ENCODE results near the gene RNU5D-1.

GRCh38 chr1:44739307-44740178 lies 8.6 kb upstream of the RNU5D-1 start, which contains the start of gene KIF2C:
- peak; percentile 70 for TF ChIP-seq GABPA (IDR thresholded peaks at IDR 0.05; ENCODE audit: low read depth)
- no peak; the same call in 1 of the 2 replicates for TF ChIP-seq TCF3 (IDR thresholded peaks at IDR 0.05; ENCODE audit: borderline replicate concordance, insufficient read depth, low read depth, low read length)
- TF ChIP-seq REST (IDR thresholded peaks at IDR 0.05; ENCODE audit: low read depth, low read length) = no peak
- peak; percentile 96 for TF ChIP-seq POLR2AphosphoS5 (IDR thresholded peaks at IDR 0.05; ENCODE audit: low read length)
- no peak for TF ChIP-seq NR2C2 (IDR thresholded peaks at IDR 0.05; ENCODE audit: borderline replicate concordance, control insufficient read depth, insufficient read length, low read depth)
- TF ChIP-seq CTCF (IDR thresholded peaks at IDR 0.05 in 2 of 3, conservative IDR thresholded peaks at IDR 0.05 in 1 of 3; ENCODE audit: control insufficient read depth in 2 of 3, extremely low read depth in 1 of 3, insufficient read depth in 1 of 3, low read depth in 3 of 3, low read length in 3 of 3) = no peak
- TF ChIP-seq POLR2A (IDR thresholded peaks at IDR 0.05; ENCODE audit: low read depth, low read length) = peak; percentile 82
- peak; percentile 98 for TF ChIP-seq E2F4 (IDR thresholded peaks at IDR 0.05; ENCODE audit: low read depth, low read length)
- no peak for TF ChIP-seq SREBF2 (IDR thresholded peaks at IDR 0.05; ENCODE audit: low read length)
- no peak for TF ChIP-seq ESRRA (IDR thresholded peaks at IDR 0.05; ENCODE audit: low read length)
- TF ChIP-seq CHD4 (IDR thresholded peaks at IDR 0.05) = no peak
- TF ChIP-seq USF2 (IDR thresholded peaks at IDR 0.05; ENCODE audit: borderline replicate concordance, low read depth, low read length) = no peak
- no peak for TF ChIP-seq MEF2A (IDR thresholded peaks at IDR 0.05; ENCODE audit: insufficient read depth, low read depth, low read length)
